Tibial nerve (tissue), 4 donors: Measurements from ENCODE around the gene TPCN1. TPM values are rescaled to one million over a fixed set of nuclear protein-coding genes. Genes with fewer than 3 reads are reported as not detected.

ENCODE experiments used
- DNase-seq, 2 donors: peaks; one replicate each; pipeline ENCODE4 v3.0.0-alpha.2; 2019; ENCODE audit warnings: low spot score in 2 of 2
- H3K27ac ChIP-seq, 4 donors: fragments of 200-600 bp; sonication (generic) in 3 of 4; one replicate each; pipeline ENCODE4 v1.5.1; 2017 to 2019; ENCODE audit warnings: mild to moderate bottlenecking in 1 of 4
- H3K27me3 ChIP-seq, 2 donors: fragments of 200-600 bp; sonication (generic) in 1 of 2; one replicate each; pipeline versions ENCODE4 v1.5.1 to v1.6.0; 2017 to 2019
- H3K36me3 ChIP-seq, 3 donors: fragments of 200-600 bp; sonication (generic); one replicate each; pipeline ENCODE4 v1.5.1; 2018 to 2019
- H3K4me1 ChIP-seq, 4 donors: fragments of 200-600 bp; sonication (generic) in 3 of 4; one replicate each; pipeline ENCODE4 v1.5.1; 2017 to 2019
- H3K4me3 ChIP-seq, 4 donors: fragments of 200-600 bp; sonication (generic) in 3 of 4; one replicate each; pipeline ENCODE4 v1.5.1; 2017 to 2019; ENCODE audit warnings: mild to moderate bottlenecking in 1 of 4, moderate library complexity in 1 of 4
- H3K9me3 ChIP-seq, 4 donors: fragments of 200-600 bp; sonication (generic) in 3 of 4; one replicate each; pipeline ENCODE4 v1.5.1; 2017 to 2019
- EP300 ChIP-seq, 2 donors: sonication (generic); formaldehyde crosslinking; IDR thresholded peaks; one replicate each; pipeline ENCODE4 v1.6.1; 2017; ENCODE audit warnings: antibody characterized with exemption in 2 of 2, mild to moderate bottlenecking in 1 of 2
- POLR2A ChIP-seq, 2 donors: fragments of 450-650 bp; IDR thresholded peaks; one replicate each; pipeline ENCODE4 v1.6.1; 2017; ENCODE audit warnings: antibody characterized with exemption in 2 of 2, mild to moderate bottlenecking in 2 of 2, moderate library complexity in 2 of 2
- WGBS, 2 donors: methylation state at CpG; one replicate each; pipeline ENCODE4 v1.1.5; 2018; 5-methylcytosine and 5-hydroxymethylcytosine counted together
- total RNA-seq, 4 donors: library from RNA; depleted of rRNA; stranded (reverse); fragments of >200 nt; gene quantifications; one replicate each; pipeline ENCODE4 v1.1.0, GENCODE V29; 2016
- TF ChIP-seq, protein P1 (sequence below), 5 experiments: fragments of 200-600 bp in 3 of 5; fragments of 450-650 bp in 2 of 5; sonication (generic) in 3 of 5; IDR thresholded peaks; one replicate each; pipeline ENCODE4 v1.5.1; 2016 to 2019; ENCODE audit warnings: antibody characterized with exemption in 5 of 5, mild to moderate bottlenecking in 3 of 5, moderate library complexity in 2 of 5

TPCN1 gene
- total RNA-seq, 4 donors from 2014 or later: 62.7 to 77.6 (median 69.8) TPM

DNA sequence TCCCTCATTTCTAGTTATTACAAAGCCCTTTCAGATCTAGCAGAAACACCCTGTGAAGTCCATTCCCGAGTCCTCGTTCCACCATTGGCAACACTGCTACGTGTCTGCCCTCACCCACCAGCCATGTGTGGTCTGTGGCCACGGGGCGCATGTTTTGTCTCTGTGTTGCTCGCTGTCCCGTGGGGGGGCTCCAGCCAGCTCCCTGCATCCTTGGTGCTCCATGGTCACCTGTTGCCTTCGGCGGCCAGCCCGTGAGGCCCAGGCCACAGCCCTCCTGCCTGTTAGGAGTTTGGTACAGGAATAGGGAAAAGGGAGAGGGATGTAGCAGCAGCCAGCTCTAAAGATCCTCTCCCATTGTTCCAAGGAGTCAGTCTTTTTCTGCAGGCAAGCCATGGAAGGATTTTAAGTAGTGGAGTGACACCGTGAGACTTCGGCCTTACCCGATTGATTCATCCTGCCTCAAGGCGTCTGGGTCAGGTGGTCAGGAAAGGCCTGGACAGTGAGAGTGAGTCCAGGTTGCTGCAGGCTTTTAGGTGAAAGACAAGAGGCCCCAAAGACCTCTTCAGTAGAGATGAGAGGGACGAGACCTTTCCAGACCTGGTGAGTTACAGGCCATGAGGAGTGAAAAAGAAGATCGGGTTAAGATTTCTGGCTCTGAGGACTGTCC, 30.3 kb downstream of the TPCN1 start:
- Histone ChIP-seq H3K36me3 (peaks cover 0 to 55% (median 0%) of the 10 kb centered on the region in 3 donors), H3K4me1 (peaks cover 0 to 11% (median 8%) of the 10 kb centered on the region in 4 donors), H3K27ac (no peak overlapping the region), H3K27me3 (no peaks in the 10 kb centered on the region), H3K4me3 (no peak overlapping the region), H3K9me3 (peaks cover 0 to 15% (median 0%) of the 10 kb centered on the region in 4 donors)
- no peak for DNase-seq
- TF ChIP-seq EP300 (IDR thresholded peaks at IDR 0.05): no peak
- TF ChIP-seq, protein P1, sequence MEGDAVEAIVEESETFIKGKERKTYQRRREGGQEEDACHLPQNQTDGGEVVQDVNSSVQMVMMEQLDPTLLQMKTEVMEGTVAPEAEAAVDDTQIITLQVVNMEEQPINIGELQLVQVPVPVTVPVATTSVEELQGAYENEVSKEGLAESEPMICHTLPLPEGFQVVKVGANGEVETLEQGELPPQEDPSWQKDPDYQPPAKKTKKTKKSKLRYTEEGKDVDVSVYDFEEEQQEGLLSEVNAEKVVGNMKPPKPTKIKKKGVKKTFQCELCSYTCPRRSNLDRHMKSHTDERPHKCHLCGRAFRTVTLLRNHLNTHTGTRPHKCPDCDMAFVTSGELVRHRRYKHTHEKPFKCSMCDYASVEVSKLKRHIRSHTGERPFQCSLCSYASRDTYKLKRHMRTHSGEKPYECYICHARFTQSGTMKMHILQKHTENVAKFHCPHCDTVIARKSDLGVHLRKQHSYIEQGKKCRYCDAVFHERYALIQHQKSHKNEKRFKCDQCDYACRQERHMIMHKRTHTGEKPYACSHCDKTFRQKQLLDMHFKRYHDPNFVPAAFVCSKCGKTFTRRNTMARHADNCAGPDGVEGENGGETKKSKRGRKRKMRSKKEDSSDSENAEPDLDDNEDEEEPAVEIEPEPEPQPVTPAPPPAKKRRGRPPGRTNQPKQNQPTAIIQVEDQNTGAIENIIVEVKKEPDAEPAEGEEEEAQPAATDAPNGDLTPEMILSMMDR (IDR thresholded peaks at IDR 0.05): no peak
- no peak for TF ChIP-seq POLR2A (IDR thresholded peaks at IDR 0.05)
- WGBS, 2 donors: 90 to 91% methylated on average over 16 of the region's 16 CpGs

DNA sequence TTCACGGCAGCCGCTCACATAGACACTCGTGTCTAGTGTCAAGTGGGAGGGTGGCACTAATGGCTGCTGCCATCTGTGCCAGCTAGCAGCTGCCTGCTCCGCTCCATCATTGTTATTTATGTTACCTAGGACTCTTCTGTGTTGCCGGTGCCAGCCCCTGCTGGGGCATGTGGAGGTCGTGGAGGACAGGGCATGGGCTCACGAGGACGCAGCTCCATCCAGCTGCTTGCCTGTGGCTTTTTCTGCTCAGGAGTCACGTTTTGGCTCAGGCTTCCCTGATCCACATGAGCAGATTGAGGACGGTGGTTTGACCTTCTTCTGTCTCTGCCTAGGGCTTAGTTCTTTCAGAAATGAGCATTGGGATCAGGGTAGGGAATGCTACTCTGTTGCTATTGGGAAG, 31.2 kb downstream of the TPCN1 start:
- Histone ChIP-seq H3K9me3 (peaks cover 0 to 15% (median 0%) of the 10 kb centered on the region in 4 donors), H3K27me3 (no peaks in the 10 kb centered on the region), H3K4me3 (no peak overlapping the region), H3K36me3 (peaks cover 0 to 55% (median 0%) of the 10 kb centered on the region in 3 donors), H3K27ac (no peak overlapping the region), H3K4me1 (peaks cover 0 to 1% (median under 1%) of the 10 kb centered on the region in 4 donors)
- no peak for DNase-seq
- TF ChIP-seq POLR2A (IDR thresholded peaks at IDR 0.05) (no peak), EP300 (IDR thresholded peaks at IDR 0.05) (no peak)
- TF ChIP-seq, protein P1 (IDR thresholded peaks at IDR 0.05): no peak
- WGBS, 2 donors: 85 to 88% methylated on average over 6 to 10 of the region's 10 CpGs

DNA sequence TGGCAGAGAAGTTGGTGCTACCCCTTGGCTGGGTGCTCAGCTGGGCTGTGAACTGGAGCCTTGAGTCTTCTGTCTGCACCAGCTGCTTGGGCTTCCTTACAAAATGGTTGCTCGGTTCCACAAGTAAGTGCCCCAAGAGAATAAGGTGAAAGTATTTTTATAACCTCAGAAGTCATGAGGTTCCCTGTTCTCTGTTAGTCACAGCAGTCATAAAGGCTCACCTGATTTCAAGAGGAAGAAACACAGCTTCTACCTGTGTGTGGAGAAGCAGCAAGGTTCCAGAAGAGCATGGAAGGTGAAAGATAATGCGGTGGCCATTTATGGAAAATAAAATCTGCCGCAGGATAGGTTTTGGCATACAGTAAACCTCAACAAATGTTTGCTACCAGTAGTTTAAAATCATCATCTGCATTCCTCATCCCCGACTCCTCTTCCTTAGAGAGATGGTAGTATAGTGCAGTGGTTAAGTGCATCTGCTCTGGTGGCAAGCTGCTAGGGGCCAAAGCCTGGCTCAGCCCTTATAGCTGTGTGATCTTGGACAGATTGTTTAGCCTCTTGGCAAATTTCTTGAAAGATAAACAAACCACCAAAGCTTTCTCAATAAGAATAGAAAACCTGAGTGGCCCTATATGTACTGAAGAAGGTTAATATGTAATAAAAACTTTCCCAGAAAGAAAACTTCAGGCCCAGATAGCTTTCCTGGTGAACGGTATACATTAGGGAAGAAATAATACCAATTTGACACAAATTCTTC, 32.4 kb downstream of the TPCN1 start:
- Histone ChIP-seq H3K4me1 (peaks cover 0 to 8% (median 0%) of the 10 kb centered on the region in 4 donors), H3K9me3 (peaks cover 0 to 15% (median 0%) of the 10 kb centered on the region in 4 donors), H3K27ac (no peak overlapping the region), H3K36me3 (peaks cover 0 to 55% (median 0%) of the 10 kb centered on the region in 3 donors), H3K27me3 (no peaks in the 10 kb centered on the region), H3K4me3 (no peak overlapping the region)
- DNase-seq: no peak
- TF ChIP-seq, protein P1 (IDR thresholded peaks at IDR 0.05): no peak
- TF ChIP-seq EP300 (IDR thresholded peaks at IDR 0.05) (no peak), POLR2A (IDR thresholded peaks at IDR 0.05) (no peak)
- 98% methylated on average over 5 of the region's 5 CpGs for WGBS, 2 donors

DNA sequence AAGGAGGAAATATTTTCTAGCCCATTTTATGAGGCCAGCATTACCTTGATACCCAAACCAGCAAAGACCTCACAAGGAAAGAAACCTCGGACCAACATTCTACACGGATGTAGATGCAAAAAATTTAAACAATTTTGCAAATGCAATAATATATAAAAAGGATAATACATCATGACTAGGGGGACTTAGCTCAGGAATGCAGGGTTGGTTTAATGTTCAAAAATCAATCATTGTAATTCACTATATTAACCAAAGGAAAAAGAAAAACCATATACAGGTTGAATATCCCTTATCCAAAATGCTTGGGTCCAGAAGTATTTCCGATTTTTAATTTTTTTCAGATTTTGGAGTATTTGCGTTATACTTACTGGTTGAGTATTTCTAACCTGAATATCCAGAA, 33.0 kb downstream of the TPCN1 start:
- peaks cover 0 to 54% (median 0%) of the 10 kb centered on the region in 3 donors for H3K36me3 ChIP-seq
- no peak for DNase-seq
- TF ChIP-seq POLR2A (IDR thresholded peaks at IDR 0.05) (no peak), EP300 (IDR thresholded peaks at IDR 0.05) (no peak)
- TF ChIP-seq, protein P1 (IDR thresholded peaks at IDR 0.05): no peak
- WGBS, 2 donors: 94 to 95% methylated on average over 4 of the region's 4 CpGs
- no peak overlapping the region for H3K27ac ChIP-seq
- H3K4me3 ChIP-seq: no peak overlapping the region
- no peaks in the 10 kb centered on the region for H3K27me3 ChIP-seq
- peaks cover 0 to 15% (median 0%) of the 10 kb centered on the region in 4 donors for H3K9me3 ChIP-seq
- H3K4me1 ChIP-seq: peaks cover 0 to 14% (median 5%) of the 10 kb centered on the region in 4 donors

DNA sequence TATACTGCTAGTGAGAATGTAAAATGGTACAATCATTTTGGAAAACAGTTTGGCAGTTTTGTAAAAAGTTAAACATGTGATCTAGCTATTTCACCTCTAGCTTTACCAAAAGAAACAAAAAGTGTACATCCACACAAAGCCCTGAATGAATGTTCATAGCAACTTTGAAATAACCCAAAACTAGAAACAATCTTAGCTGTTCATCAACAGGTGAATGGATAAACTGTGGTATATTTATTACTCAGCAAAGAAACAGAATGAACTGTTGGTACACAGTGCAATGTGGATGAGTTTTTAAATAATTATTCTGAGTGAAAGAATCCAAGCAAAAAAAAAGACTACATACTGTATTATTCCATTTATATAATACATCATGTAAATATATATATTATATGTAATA, 36.3 kb downstream of the TPCN1 start:
- TF ChIP-seq EP300 (IDR thresholded peaks at IDR 0.05) (no peak), POLR2A (IDR thresholded peaks at IDR 0.05) (no peak)
- TF ChIP-seq, protein P1 (IDR thresholded peaks at IDR 0.05): no peak
- H3K4me1 ChIP-seq: peaks cover 0 to 42% (median 18%) of the 10 kb centered on the region in 4 donors
- H3K36me3 ChIP-seq: peaks cover 0 to 31% (median 0%) of the 10 kb centered on the region in 3 donors
- no peak overlapping the region for H3K27ac ChIP-seq
- no peak for DNase-seq
- H3K27me3 ChIP-seq: no peaks in the 10 kb centered on the region
- no peak overlapping the region for H3K4me3 ChIP-seq
- H3K9me3 ChIP-seq: peaks cover 0 to 15% (median 0%) of the 10 kb centered on the region in 4 donors
